Skin of body (tissue), 2 donors: Measurements from ENCODE around the gene CBLN4. TPM values are rescaled to one million over a fixed set of nuclear protein-coding genes. Genes with fewer than 3 reads are reported as not detected.

ENCODE experiments used
- DNase-seq: peaks from one replicate; lab custom pipeline; 2025; lab: John Stamatoyannopoulos, UW
- total RNA-seq: library from RNA; depleted of rRNA; stranded (reverse); fragments of >200 nt; gene quantifications from one replicate; pipeline ENCODE4 v1.2.3, GENCODE V29; 2014

The CBLN4 gene
- 0.10 TPM for total RNA-seq

DNA sequence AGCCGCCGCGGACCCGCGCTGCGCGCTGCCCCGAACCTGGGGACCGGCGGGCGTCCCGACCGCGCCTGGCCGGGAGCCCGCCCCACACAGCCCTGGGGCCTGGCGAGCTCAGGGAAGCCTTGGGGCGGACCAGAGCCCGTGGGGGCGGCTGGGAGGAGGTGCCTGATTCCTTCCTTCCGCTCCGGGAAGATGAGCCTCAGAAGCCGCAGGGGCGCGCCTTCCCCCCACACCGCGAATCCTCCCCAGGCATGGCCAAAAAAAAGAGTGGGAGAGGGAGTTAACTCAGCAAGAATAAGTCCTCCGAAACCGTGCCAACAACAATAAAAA, at the start of gene CBLN4:
CBLN4 (minus strand) TSS at position 131 of the 327 bp plus-strand sequence. CDS start 1,348 bp downstream, outside the sequence.
- DNase-seq, result no peak

GRCh38 chr20:56043227-56043626, 37.9 kb upstream of the CBLN4 start:
- no peak for DNase-seq

DNA sequence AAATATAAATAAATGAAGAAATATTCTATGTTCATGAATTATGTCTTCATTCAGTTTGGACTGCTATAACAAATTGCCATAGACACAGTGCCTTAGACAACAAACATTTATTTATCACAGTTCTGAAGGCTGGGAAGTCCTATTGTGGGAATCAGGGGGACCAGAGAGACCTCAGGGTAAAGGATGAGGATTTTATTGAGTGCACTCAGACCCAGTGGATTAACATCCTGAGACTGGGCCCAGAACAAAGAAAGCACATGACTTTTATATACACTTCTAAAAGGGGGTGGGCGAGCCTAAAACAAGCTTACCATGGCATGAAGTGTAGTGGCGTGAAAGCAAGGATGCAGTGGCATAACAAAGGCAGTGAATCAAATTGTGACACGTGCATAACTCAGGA, 26.9 kb upstream of the CBLN4 start:
- no peak for DNase-seq

DNA sequence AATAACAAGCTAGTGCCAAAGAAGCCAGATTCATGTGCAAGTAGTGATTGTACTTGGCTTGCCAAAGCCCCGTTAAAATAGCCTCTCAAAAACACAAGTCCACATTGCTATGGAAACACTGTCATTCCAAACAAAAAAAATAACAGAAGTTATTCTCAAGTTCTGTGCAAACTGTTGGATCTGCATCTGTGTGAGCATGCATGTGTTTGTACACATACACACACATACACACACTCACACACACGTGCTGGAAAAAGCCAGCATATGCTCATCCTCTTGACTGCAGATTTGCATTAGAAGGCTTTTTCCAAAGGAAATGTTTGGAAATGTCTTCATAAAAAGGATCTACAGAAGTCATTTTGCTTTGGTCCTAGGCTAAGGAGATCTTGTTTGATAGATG, 13.4 kb upstream of the CBLN4 start:
- no peak for DNase-seq

GRCh38 chr20:56018194-56018593, 12.9 kb upstream of the CBLN4 start:
- DNase-seq, result no peak

DNA sequence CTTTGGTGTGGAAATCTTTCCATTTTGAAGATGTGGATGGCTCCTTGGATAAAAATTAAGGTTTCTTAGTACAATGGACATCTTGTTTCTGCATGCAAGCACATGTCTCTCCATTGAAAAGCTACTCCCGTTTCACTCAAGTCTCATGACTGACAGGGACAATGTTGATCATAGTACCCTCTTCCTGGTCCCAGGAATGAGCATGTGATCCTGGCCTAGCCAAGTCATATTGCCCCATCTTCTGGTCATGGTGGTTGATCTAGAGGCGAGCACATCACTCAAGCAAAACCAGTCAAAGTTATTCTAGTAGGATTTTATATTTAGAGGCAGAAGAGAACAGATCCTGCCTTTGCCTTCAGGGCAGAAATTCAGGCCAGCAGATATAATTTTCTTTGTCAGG, 12.2 kb upstream of the CBLN4 start:
- no peak for DNase-seq

DNA sequence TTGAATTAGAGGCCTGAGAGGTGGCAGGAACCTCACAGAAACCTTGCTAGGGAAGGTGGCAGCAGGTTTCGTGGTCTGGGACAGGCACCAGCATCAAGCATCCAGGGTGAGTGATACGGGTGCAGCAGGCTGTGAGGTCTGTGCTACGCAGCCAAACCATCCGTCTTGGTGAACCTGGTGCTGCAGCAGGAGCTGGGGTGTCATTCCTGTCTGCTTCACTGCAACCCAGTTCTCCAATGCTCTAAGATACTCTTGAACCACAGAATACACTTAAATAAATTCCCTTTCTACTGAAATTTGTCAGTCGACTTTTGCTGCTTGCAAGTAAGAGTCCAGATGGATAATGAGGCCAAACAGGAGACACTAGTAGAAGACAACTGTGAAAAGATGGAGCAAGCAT, 9.7 kb upstream of the CBLN4 start:
- no peak for DNase-seq

DNA sequence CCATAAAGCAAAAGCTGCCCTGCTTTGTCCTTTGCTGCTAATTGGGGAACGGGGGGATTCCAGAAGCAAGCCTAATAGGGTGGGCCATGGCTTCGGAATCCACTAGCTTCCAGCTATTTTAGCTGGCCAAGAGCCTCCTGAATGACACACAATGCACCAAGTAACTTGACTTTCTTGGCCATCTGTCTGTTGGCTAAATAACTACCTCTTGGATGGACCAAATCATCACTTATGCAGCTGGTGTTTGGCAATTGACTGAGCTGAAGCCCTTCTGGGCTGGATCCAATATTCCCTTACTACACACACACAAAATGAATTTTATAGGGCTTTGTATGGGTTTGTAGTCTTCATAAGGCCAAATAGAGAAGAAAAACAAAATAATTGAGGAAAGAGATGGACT, 8.8 kb upstream of the CBLN4 start:
- DNase-seq, result no peak

DNA sequence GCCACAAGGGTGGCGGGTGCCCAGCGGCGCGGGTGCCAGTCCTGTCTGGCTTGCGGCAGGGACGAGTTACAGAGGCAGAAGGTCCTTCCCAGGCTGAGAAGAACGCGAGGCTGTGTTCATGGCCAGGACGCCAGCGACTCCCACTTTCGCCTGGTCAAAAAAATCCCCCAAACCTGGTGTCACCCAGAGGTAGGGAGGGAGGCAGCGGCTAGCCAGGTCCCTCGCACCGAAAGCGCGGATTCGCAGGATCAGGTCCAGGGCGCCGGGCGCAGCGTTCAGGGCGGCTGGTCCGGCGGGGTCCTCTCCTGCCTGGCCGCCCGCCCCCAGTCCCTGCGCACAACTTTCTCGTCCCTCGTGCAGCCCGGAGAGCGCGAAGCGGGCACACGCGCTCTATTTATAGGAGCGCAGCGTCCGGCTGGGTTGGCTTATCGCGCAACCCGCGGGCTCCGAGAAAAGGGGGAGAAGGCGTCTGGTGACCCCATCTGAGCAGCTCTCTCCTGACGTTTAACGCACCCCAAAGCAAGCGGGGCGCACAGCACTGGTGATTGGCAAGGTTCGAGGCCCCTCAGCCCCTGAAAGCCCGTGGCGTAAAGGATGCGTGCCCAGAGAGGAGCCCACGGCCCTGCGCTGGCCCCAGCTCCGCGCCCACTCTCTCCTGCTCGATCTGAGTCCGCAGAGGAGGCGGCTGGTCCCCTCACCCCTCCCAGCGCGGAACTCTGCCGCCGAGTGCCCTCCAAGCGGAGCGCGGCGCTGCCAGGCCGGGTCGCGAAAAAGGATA, 519 bp downstream of the CBLN4 start:
- DNase-seq, result no peak

DNA sequence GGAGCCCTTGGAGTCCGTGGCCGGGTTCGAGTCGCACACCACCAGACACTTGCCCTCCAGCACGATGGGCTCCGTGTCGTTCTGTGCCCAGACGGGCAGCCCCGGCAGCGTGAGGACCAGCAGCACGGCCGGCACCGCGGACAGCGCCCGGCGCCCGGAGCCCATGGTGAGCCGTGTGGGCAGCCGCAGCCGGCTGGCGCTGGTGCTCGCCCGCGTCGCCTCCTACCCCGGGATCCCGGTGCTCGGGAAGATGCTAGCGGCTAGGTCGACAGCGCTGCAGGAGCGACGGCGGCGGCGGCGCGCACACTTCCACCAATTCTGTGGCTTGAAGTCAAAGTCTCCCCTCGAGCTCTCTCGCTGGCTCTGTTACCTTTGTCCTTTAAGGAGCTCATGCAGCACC, 1.3 kb downstream of the CBLN4 start:
- DNase-seq, result no peak

GRCh38 chr20:56002908-56003800, 2.2 kb downstream of the CBLN4 start:
- no peak for DNase-seq

DNA sequence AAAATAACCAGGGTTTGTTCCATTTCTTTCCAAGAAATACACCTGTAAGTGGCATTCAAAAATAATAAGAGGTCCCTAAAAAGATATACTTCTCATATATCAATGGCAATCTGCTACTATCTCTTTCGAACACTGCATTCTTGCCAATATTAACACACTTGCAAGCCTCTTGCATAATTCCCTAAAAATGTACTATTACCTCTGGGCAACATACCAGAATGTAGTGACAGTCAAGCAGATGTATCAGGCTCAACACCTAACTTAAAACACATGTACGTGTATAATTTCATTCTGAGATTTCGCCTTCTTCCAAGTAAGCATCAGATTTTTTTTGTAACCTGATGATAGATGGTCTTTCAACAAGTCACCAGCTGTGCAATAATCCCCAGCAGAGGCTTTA, 3.4 kb downstream of the CBLN4 start:
- no peak for DNase-seq

DNA sequence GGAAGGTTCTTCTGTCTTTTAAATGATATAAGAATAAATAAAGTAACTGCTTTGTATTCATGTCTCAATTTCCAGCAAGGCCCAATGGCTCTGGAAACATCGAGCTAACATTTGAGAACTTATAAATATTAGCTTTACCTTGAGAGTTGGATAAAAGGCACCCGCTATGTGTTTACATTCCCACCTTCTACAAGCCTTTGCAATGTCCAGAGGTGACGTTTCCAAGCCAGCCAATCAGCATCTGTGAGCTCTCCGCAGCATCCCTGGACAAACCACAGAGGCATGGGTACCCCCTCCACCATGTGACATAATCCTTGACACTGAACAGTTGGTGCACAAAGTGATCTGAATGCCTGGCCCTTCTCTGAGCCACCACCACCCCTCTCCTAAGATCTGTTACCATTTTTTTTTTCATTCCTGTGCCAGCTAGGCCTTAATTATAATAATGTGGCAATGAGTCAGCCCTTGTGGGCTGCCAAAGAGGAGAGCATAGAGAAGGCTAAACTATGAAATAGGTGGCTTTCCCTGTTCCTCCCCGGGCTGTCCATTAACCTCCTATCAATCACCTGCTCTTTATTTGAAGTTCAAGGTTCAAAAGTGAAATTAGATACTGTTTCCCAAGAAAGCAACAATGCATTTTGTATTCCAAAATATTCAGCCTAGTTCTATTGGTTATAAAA, 4.1 kb downstream of the CBLN4 start:
- no peak for DNase-seq

- DNase-seq, result no peak
These were observed 26.8 kb downstream of the CBLN4 start for GRCh38 chr20:55978550-55978949.

DNA sequence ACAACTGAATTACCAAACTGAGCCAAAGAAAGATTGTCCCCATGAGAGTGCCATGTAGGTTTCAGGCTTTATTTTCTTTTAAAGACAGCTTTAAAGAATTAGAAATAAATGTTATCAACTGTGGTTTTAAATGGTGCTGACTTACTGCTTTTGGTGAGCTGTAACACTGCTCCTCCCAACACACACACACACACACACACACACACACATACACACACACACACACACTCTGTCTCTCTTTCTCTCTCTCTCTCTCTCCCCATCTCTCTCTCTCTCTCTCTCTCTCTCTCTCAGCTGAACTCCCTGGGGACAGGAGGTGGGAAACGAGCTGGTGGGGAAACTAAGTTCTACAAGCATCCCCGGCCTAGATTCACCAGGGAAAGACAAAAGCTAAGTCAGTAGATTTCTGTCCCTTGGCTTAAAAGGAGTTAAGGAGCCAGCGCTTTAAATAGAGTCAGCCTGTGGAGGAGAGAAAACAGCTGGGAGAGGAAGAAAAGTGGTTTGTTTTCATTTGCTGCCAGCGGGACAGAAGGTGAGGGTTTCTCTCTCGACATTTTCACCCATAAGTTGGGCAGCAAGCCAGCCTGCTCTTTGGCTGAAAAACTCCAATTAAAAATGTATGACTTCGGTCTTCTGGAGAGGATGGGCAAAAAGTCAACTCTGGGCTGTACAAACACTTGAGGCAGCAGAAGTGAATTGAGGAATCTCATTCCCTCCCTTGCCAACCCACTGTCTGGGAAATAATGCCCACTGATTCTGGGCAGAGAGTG, 27.4 kb downstream of the CBLN4 start:
- DNase-seq, result no peak

DNA sequence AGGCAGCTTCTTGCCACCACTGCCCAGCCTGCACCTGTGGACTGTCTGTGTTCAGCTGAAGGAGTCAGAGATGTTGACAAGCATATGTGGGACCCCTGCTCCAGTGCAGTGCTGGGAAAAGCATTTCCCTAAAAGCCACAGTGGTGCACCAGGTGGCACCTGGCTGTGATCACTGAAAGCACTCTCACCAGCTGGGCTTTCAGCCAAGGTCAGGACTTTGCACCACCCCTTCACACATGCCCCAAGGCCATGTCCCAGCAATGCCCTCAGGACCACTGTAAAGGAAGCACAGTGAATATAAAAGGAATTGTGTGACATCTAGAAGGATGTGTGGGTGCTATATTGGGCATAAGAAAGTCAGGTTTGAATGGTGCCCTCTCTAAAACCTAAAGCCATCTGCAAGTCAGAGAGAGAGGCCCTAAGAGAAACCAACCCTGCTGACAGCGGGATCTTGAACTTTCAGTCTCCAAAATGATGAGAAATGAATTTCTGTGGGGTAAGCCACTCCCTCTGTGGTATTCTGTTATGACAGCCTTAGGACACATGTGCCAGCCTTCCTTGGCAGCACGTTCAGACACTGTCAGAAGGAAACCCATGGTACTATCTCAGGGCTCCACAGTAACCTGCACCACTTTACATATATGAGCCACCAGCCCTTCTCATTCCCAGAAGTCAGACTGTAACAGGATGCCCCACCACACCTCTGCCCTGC, 30.7 kb downstream of the CBLN4 start:
- no peak for DNase-seq

- no peak for DNase-seq
These were observed 40.5 kb downstream of the CBLN4 start for GRCh38 chr20:55964790-55965189.

DNA sequence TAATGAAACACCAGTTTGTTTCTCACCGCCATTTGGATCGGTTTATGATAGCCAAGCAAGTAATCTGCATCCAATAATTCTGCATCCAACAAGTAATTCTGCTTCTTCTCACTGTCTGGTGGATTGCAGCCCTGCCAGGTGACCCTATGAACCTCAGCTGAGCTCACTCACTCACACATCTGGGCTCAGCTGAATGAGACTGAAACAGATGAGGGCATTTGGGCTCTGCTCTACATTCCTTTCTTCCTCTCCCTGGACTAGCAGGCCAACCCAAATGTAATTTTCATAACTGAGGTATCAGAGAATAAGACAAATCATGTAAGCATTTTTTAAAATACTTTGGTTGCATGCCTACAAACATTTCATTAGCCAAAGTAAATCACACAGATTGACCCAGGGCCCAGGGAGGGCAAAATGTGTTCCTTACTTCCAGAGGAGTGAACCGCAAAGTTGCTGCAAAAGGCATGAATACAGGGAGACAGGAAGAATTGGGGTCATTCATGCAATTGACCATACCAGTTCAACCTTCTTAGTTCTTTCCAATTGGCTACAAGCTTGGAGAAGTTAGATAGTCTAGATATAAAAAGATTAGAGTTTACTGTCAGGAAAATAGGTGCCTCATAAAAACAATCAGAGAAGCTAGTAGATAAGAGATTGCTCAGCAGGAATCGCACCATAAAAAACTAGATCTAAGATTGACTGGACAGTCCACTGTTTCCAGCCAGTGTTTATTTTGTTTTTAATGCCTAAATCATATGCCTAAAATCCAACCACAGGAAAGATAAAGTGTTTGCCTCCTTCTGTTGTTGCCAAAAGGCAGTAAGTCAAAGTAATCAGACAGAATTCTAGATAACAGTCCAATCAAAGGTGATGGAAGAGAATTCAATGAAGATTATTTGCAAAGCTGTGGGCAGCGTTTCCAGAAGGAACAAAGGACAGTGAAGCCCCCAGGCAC, 43.7 kb downstream of the CBLN4 start:
- DNase-seq, result no peak

- no peak for DNase-seq
These were observed 52.1 kb downstream of the CBLN4 start for GRCh38 chr20:55953201-55953600.

- DNase-seq, result no peak
These were observed 57.6 kb downstream of the CBLN4 start for GRCh38 chr20:55947701-55948100.
